ENCODE results near the gene GPBP1.
"Not testable (repeated sequence)": the region's sequence is repeated elsewhere in the genome, so short reads cannot be mapped to it uniquely, and the experiment has no call there.

GPBP1 gene

GRCh38 chr5:57164124-57164523 lies 9.7 kb upstream of the GPBP1 start:
- Histone ChIP-seq H3K27me3 (replicated peaks; ENCODE audit: insufficient read depth, low read length) (no peaks in the 10 kb centered on the region), H3K79me2 (ENCODE audit: low read length) (no peaks in the 10 kb centered on the region), H3F3A (ENCODE audit: insufficient read depth, low read length) (0 out of 2 replicates have a peak, but pooled peaks cover under 1% of the 10 kb centered on the region), H3K4me1 (ENCODE audit: low read length) (0 out of 2 replicates have a peak, but pooled peaks cover 5% of the 10 kb centered on the region), H3K9me2 (replicated peaks; ENCODE audit: insufficient read depth, low read length) (no peaks in the 10 kb centered on the region), H3K9ac (ENCODE audit: low read length) (no peak overlapping the region), H2AFZ (ENCODE audit: low read length) (no peak overlapping the region), H3K4me2 (ENCODE audit: low read depth, low read length) (no peak overlapping the region), H3K36me3 (replicated peaks; ENCODE audit: insufficient read depth, low read length) (no peaks in the 10 kb centered on the region), H3K4me3 (ENCODE audit: low read length) (no peak overlapping the region), H3K9me3 (replicated peaks; ENCODE audit: insufficient read depth, low read length) (no peaks in the 10 kb centered on the region), H3K27ac (ENCODE audit: low read length) (no peak overlapping the region), H4K20me1 (ENCODE audit: insufficient read depth, low read length) (no peaks in the 10 kb centered on the region)
- no peak for DNase-seq
- TF ChIP-seq EZH2phosphoT487 (IDR thresholded peaks at IDR 0.05; ENCODE audit: low read length) (no peak), CTCF (IDR thresholded peaks at IDR 0.05; ENCODE audit: low read length) (no peak), EZH2 (optimal IDR thresholded peaks at IDR 0.05; ENCODE audit: low read depth, low read length) (no peak)

GRCh38 chr5:57165171-57165570 lies 8.7 kb upstream of the GPBP1 start:
- H3K36me3 ChIP-seq (replicated peaks; ENCODE audit: insufficient read depth, low read length); H3K4me2 ChIP-seq (ENCODE audit: low read depth, low read length); H3K9me3 ChIP-seq (replicated peaks; ENCODE audit: insufficient read depth, low read length); H3K27ac ChIP-seq (ENCODE audit: low read length); H3K9me2 ChIP-seq (replicated peaks; ENCODE audit: insufficient read depth, low read length); H3K79me2 ChIP-seq (ENCODE audit: low read length); H3K4me3 ChIP-seq (ENCODE audit: low read length); H3K27me3 ChIP-seq (replicated peaks; ENCODE audit: insufficient read depth, low read length); H3F3A ChIP-seq (ENCODE audit: insufficient read depth, low read length); H4K20me1 ChIP-seq (ENCODE audit: insufficient read depth, low read length); H3K4me1 ChIP-seq (ENCODE audit: low read length); DNase-seq; H3K9ac ChIP-seq (ENCODE audit: low read length); H2AFZ ChIP-seq (ENCODE audit: low read length): not testable (repeated sequence)

GRCh38 chr5:57166276-57166675 lies 7.6 kb upstream of the GPBP1 start:
- Histone ChIP-seq H3K4me2 (ENCODE audit: low read depth, low read length) (no peak overlapping the region), H3K27ac (ENCODE audit: low read length) (no peak overlapping the region), H3K9ac (ENCODE audit: low read length) (no peak overlapping the region), H3K4me3 (ENCODE audit: low read length) (no peak overlapping the region), H3K9me3 (replicated peaks; ENCODE audit: insufficient read depth, low read length) (no peaks in the 10 kb centered on the region), H3K27me3 (replicated peaks; ENCODE audit: insufficient read depth, low read length) (no peaks in the 10 kb centered on the region), H2AFZ (ENCODE audit: low read length) (no peak overlapping the region), H3K36me3 (replicated peaks; ENCODE audit: insufficient read depth, low read length) (no peaks in the 10 kb centered on the region), H4K20me1 (ENCODE audit: insufficient read depth, low read length) (no peaks in the 10 kb centered on the region), H3K9me2 (replicated peaks; ENCODE audit: insufficient read depth, low read length) (no peaks in the 10 kb centered on the region), H3F3A (ENCODE audit: insufficient read depth, low read length) (no peaks in the 10 kb centered on the region), H3K4me1 (ENCODE audit: low read length) (0 out of 2 replicates have a peak, but pooled peaks cover 4% of the 10 kb centered on the region), H3K79me2 (ENCODE audit: low read length) (no peaks in the 10 kb centered on the region)
- no peak for DNase-seq
- no peak for TF ChIP-seq EZH2phosphoT487 (IDR thresholded peaks at IDR 0.05; ENCODE audit: low read length)
- no peak for TF ChIP-seq EZH2 (optimal IDR thresholded peaks at IDR 0.05; ENCODE audit: low read depth, low read length)
- no peak for TF ChIP-seq CTCF (IDR thresholded peaks at IDR 0.05; ENCODE audit: low read length)

GRCh38 chr5:57167201-57167600 lies 6.7 kb upstream of the GPBP1 start:
- Histone ChIP-seq H3K27ac (ENCODE audit: low read length) (no peak overlapping the region), H3K4me1 (ENCODE audit: low read length) (0 out of 2 replicates have a peak, but pooled peaks cover 4% of the 10 kb centered on the region), H3K4me3 (ENCODE audit: low read length) (no peak overlapping the region), H2AFZ (ENCODE audit: low read length) (no peak overlapping the region), H3K79me2 (ENCODE audit: low read length) (no peaks in the 10 kb centered on the region), H3K9ac (ENCODE audit: low read length) (no peak overlapping the region), H3K36me3 (replicated peaks; ENCODE audit: insufficient read depth, low read length) (no peaks in the 10 kb centered on the region), H3K9me3 (replicated peaks; ENCODE audit: insufficient read depth, low read length) (no peaks in the 10 kb centered on the region), H3K4me2 (ENCODE audit: low read depth, low read length) (no peak overlapping the region), H3K9me2 (replicated peaks; ENCODE audit: insufficient read depth, low read length) (no peaks in the 10 kb centered on the region), H3K27me3 (replicated peaks; ENCODE audit: insufficient read depth, low read length) (no peaks in the 10 kb centered on the region), H3F3A (ENCODE audit: insufficient read depth, low read length) (peaks cover 5% of the 10 kb centered on the region), H4K20me1 (ENCODE audit: insufficient read depth, low read length) (no peaks in the 10 kb centered on the region)
- no peak for TF ChIP-seq EZH2 (optimal IDR thresholded peaks at IDR 0.05; ENCODE audit: low read depth, low read length)
- no peak for DNase-seq

- H3K27ac ChIP-seq (ENCODE audit: low read length); H3K4me3 ChIP-seq (ENCODE audit: low read length); H3K9ac ChIP-seq (ENCODE audit: low read length); H3K27me3 ChIP-seq (replicated peaks; ENCODE audit: insufficient read depth, low read length); DNase-seq; H2AFZ ChIP-seq (ENCODE audit: low read length); H3K36me3 ChIP-seq (replicated peaks; ENCODE audit: insufficient read depth, low read length); H3K9me3 ChIP-seq (replicated peaks; ENCODE audit: insufficient read depth, low read length); H4K20me1 ChIP-seq (ENCODE audit: insufficient read depth, low read length); H3K9me2 ChIP-seq (replicated peaks; ENCODE audit: insufficient read depth, low read length); H3K4me2 ChIP-seq (ENCODE audit: low read depth, low read length); H3K4me1 ChIP-seq (ENCODE audit: low read length): not testable (repeated sequence)
- peaks cover 13% of the 10 kb centered on the region for H3K79me2 ChIP-seq (ENCODE audit: low read length)
- H3F3A ChIP-seq (ENCODE audit: insufficient read depth, low read length): peaks cover 31% of the 10 kb centered on the region
Observed at GRCh38 chr5:57170116-57170515, 3.7 kb upstream of the GPBP1 start.
